SH-SY5Y (cell line): Measurements from ENCODE around the gene PTGIS.

Source experiments
- GATA2 ChIP-seq: IDR thresholded peaks from 2 replicates; pipeline ENCODE4 v1.6.1; 2011; ENCODE audit warnings: mild to moderate bottlenecking, low read depth, low read length
- GATA3 ChIP-seq: IDR thresholded peaks from 2 replicates; pipeline ENCODE4 v1.6.1; 2011; ENCODE audit warnings: low read depth, mild to moderate bottlenecking, low read length, moderate library complexity

Gene PTGIS

DNA sequence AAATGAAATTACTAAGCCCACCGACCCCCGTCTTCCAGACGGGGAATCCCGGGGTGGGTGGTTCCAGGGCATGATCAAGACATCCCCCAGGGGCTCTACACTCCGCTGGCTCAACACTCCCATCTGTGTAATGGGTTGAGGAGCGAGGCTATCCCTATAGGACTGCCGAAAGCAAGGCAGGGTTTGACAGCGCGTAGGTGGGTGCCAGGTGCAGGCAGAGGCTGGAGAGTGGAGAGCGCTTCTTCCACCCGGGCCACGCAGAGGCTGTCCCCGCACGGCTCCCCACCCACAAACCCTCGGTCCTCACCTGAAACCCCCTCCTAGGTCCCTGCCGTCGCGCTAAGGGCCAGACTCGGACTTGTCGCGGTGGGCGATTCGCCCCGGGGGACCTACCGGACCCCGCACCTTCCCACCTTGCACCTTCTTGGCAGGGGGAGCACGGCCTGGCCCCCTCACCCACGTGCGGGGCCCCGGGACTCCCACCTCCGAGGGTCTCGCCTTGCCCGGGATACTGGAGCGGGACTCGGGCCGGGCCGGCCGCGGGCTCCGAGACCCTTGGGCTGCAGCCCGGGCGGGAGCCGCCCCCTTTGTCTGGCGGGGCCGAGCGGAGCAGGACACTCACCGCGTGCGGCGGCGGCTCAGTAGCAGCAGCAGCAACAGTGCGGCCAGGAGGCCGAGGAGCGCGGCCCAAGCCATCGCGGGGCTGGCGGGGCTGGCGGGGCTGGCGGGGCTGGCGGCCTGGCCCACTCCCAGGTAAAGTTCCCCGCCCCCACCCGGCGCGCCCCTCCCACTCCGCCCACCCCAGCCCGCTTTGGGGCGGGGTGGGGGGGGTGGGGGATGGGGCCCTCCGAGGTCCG lies at the start of gene PTGIS:
Gene PTGIS (minus strand): TSS at position 717 of the 857 bp plus-strand sequence. CDS start 21 bp downstream, at position 696.
- TF ChIP-seq GATA3, result no peak
- TF ChIP-seq GATA2, result no peak

- TF ChIP-seq GATA3 (no peak), GATA2 (no peak)
Observed at GRCh38 chr20:49616154-49617007, 48.4 kb upstream of the PTGIS start.

DNA sequence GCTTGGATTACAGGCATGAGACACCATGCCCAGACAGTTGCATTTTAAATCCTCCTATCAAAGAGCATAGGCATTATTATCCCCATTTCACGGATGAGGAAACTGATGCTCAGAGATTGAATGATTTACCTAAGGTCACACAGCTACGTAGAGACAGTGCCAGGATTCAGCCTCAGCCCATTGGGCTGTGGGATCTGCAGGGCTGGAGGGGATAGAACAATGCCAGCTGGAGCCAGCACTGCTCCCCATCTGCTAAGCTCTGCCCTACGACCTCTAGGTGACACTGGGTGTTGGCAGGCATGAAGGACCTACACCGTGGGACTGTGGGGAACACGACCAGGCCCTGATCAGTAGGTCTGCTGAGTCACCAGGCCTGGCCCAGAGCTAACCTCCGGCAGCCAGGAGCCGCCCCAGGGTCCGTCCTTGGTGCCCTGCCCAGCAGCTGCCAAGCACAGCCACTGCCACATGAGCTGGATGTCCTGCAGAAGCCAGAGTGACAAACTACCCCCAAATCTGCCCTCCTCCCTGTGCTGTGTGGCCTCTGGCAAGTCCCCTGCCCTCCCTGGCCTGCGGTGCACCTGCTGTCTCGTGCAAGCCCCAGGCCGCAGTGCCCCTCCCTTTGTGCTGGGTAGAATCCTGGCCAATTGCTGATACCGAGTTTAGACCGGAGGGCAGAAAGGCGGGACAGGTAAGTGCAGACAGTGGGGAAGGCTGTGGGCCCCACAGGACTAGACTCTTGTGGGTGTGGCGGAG lies 47.6 kb upstream of the PTGIS start:
- TF ChIP-seq GATA3 (no peak), GATA2 (no peak)

DNA sequence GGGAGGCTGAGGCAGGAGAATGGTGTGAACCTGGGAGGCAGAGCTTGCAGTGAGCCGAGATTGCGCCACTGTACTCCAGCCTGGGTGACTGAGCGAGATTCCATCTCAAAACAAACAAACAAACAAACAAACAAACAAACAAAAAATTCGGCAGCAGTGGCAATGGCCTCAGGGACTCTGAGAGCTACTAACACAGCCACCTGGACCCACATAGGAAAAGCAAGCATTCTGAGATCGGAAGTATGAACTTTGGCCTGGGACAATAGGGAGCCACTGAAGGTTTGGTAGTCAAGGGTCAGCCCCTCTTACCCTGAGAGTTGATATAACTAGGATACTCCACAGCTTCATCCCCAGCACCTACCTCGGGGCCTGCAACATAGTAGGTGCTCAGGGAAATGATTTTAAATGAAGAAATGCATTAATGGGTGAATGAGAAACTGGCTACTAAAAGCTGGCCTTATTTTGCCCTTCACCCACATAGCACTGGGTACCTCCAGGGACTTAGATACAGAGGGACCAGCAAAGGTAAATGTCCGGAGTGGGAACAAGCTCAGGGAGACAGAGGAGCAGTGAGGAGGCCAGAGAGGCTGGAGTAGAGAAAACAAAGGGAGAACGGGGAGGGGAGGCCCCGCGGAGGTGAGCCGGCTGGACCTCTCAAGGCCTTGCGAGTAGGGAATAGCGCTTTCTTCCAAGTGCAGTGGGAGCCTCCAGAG lies 46.6 kb upstream of the PTGIS start:
- TF ChIP-seq GATA2 (no peak), GATA3 (no peak)

GRCh38 chr20:49612127-49612738 lies 44.3 kb upstream of the PTGIS start:
- no peak for TF ChIP-seq GATA2
- no peak for TF ChIP-seq GATA3

- no peak for TF ChIP-seq GATA3
- no peak for TF ChIP-seq GATA2
Observed at GRCh38 chr20:49610691-49611538, 43.0 kb upstream of the PTGIS start.

DNA sequence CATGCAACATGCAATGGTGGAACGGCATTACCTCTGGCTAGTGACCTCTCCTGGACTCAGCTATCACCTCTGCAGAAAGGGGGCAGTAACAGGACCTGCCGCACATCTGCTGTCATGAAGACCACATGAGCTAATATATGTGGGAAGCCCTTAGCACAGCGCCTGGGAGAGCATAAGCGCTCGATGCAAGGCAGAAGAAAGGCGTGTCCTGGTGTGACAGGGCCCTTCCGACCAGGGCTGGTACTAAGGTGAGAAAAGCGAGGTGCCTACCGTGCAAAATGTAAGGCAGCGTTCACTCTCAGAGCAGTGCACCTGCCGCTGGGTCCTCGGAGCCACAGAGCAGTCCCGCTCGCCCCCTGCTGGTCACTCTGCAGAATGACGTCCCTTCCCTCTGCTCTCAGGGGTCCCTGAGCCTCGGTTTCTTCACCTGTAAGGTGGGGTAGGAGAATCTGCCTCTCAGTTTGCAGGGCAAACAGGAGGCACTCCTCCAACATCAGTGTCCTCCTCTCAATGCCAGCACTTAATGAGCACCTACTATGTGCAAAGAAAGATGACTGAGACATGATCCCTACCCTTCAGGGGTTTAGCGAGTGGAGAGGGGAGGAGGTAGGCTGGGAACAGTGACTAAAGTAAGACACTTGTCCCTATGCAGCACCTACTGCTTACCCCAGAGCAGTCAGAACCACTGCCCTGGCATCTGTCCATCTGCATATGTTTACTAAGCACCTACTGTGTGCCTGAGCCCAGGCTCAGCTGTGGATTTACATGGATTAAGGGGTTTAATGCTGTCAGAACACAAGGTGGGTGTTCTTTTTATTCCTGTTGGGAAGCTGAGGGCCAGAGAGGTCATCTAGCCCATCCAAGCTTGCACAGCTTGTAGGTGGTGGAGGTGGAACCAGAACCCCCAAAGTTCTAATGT lies 41.1 kb upstream of the PTGIS start:
- no peak for TF ChIP-seq GATA2
- no peak for TF ChIP-seq GATA3

DNA sequence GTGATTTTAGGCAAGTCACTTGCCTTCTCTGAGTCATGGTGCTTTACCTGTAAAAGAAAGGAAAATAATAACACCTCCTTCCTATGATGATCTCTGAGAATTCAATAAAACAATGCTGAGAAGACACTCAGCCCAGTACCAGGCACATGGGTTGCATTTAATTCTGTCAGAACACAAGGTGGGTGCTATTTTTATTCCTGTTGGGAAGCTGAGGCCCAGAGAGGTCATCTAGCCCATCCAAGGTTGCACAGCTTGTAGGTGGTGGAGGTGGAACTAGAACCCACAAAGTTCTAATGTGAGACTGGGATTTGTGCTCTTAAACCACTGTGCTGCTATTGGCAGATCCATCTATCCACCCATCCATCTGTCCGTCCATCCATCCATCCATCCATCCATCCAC lies 39.6 kb upstream of the PTGIS start:
- no peak for TF ChIP-seq GATA2
- TF ChIP-seq GATA3, result no peak

DNA sequence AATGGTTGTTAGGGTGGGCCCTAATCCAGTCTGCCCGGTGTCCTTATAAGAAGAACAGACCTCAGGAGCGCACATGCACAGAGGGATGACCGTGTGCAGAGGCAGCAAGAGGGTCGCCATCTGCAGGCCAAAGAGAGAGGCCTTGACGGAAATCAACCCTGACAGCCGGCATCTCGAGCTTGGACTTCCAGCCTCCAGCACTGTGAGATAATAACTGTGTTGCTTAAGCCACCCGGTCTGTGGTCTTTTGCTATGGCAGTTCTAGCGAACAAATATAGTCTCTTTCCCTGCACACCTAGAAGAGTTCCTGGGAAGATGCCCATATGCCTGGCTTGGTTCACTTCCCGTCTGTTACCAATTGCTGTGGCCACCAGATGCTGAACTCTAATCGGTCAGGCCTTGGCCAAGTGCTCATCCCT lies 35.3 kb upstream of the PTGIS start:
- no peak for TF ChIP-seq GATA3
- TF ChIP-seq GATA2, result no peak

DNA sequence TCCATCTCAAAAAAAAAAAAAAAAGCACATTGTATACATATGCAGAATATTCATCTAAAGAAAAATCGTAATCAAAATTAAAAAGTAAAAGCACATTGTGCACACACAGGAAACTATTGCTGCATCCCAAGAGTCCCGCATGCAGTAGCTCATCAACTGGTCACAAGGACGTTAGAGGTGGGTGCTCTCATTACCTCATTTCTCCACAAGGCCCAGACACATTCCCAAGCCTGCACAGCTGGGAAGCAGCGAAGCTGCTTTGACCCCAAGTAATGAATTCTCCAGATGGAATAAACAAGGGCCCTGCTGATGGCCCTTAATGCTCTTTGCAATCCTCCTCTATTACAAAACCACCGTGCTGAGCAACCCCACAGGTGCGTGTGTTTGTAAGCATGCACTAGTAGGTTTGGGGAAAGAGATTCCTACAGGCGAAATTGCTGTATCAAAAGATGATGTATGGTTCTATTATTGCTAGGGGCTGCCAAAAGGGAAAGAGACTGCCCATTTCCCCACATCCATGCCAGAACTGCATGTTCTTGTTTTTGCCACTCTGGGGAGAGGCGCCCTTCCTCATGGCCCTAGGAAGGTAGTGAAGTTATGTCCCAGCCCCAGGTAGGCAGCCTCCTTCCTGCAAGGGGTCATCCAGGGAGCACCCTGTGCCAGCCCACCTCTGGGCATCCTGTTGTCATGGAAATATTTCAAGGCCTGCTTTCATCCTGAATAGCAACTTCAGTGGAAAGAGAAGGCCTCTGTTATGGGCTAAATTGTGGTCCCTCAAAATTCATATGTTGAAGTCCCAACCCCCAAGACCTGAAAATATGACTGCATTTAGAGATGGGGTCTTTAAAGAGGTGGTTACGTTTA lies 34.6 kb upstream of the PTGIS start:
- TF ChIP-seq GATA2 (no peak), GATA3 (no peak)
